OCI-LY3 (cell line): ENCODE results near the gene KLC3.

Experiments
- H2AFZ ChIP-seq: fragments of 200-600, 300-600 bp; shearing (Covaris generic); 2 replicates; pipeline ENCODE4 v1.6.0; 2014; ENCODE audit warnings: antibody characterized with exemption, low read depth, low read length
- H3K27ac ChIP-seq: fragments of 200-600, 300-600 bp; sonication (generic); 2 replicates; pipeline ENCODE4 v1.5.1; 2014; ENCODE audit warnings: mild to moderate bottlenecking, low read length, moderate library complexity, mixed read lengths
- H3K27me3 ChIP-seq: fragments of 200-600, 300-600 bp; sonication (generic); 2 replicates; pipeline ENCODE4 v1.6.1; 2014; ENCODE audit warnings: low read depth, low read length, mixed read lengths
- H3K36me3 ChIP-seq: fragments of 200-600, 300-600 bp; sonication (generic); replicated peaks from 2 replicates; pipeline ENCODE3; 2014; ENCODE audit warnings: low read depth, low read length, mixed read lengths
- H3K4me1 ChIP-seq: fragments of 300-600, 200-600 bp; sonication (generic); 2 replicates; pipeline ENCODE4 v1.6.1; 2014; ENCODE audit warnings: low read length, mixed read lengths
- H3K4me2 ChIP-seq: fragments of 200-600, 300-600 bp; sonication (generic); 2 replicates; pipeline ENCODE4 v1.6.1; 2014; ENCODE audit warnings: low read length, mixed read lengths
- H3K4me3 ChIP-seq: fragments of 300-600, 200-600 bp; sonication (generic); 2 replicates; pipeline ENCODE4 v1.5.1; 2014; ENCODE audit warnings: antibody characterized with exemption, mild to moderate bottlenecking, low read length, moderate library complexity
- H3K79me2 ChIP-seq: fragments of 300-600, 200-600 bp; shearing (Covaris generic); 2 replicates; pipeline ENCODE4 v1.6.1; 2014; ENCODE audit warnings: mild to moderate bottlenecking, low read length, mixed read lengths
- H3K9ac ChIP-seq: fragments of 300-600, 200-600 bp; shearing (Covaris generic); 2 replicates; pipeline ENCODE4 v1.6.0; 2014; ENCODE audit warnings: mild to moderate bottlenecking, low read length, moderate library complexity
- H3K9me3 ChIP-seq: fragments of 200-600, 300-600 bp; shearing (Covaris generic); 2 replicates; pipeline ENCODE4 v1.6.1; 2014; ENCODE audit warnings: low read length, mixed read lengths; ENCODE audit not compliant: insufficient read depth
- H4K20me1 ChIP-seq: fragments of 200-600, 300-600 bp; sonication (generic); 2 replicates; pipeline ENCODE4 v1.6.1; 2016; ENCODE audit warnings: low read length, mixed read lengths; ENCODE audit not compliant: insufficient read depth
- CTCF ChIP-seq: fragments of 200-600, 300-600 bp; sonication (generic); IDR thresholded peaks from 2 replicates; pipeline ENCODE4 v1.5.1; 2014; ENCODE audit warnings: antibody characterized with exemption, low read length, low read depth
- EZH2phosphoT487 ChIP-seq: fragments of 200-600 bp; shearing (Covaris generic); IDR thresholded peaks from 2 replicates; pipeline ENCODE4 v1.6.1; 2018; ENCODE audit warnings: antibody characterized with exemption, mixed run types, low read depth

Gene KLC3

GRCh38 chr19:45305007-45305406 is 35.5 kb upstream of the KLC3 start:
- no peak overlapping the region for H3K9ac ChIP-seq
- H3K36me3 ChIP-seq: no peaks in the 10 kb centered on the region
- H4K20me1 ChIP-seq: no peaks in the 10 kb centered on the region
- no peak overlapping the region for H3K27ac ChIP-seq
- TF ChIP-seq CTCF (no peak), EZH2phosphoT487 (no peak)
- H3K9me3 ChIP-seq: no peaks in the 10 kb centered on the region
- H3K27me3 ChIP-seq: no peaks in the 10 kb centered on the region
- H3K4me1 ChIP-seq: no peaks in the 10 kb centered on the region
- H2AFZ ChIP-seq: no peak overlapping the region
- H3K4me3 ChIP-seq: no peak overlapping the region
- no peak overlapping the region for H3K4me2 ChIP-seq
- no peaks in the 10 kb centered on the region for H3K79me2 ChIP-seq

- Histone ChIP-seq H3K9ac (no peak overlapping the region), H3K9me3 (no peaks in the 10 kb centered on the region), H3K27me3 (no peaks in the 10 kb centered on the region), H2AFZ (no peak overlapping the region), H3K4me2 (no peak overlapping the region), H3K36me3 (no peaks in the 10 kb centered on the region), H3K79me2 (no peaks in the 10 kb centered on the region), H3K4me3 (no peak overlapping the region), H3K27ac (no peak overlapping the region), H3K4me1 (no peaks in the 10 kb centered on the region), H4K20me1 (no peaks in the 10 kb centered on the region)
- TF ChIP-seq EZH2phosphoT487 (no peak), CTCF (no peak)
Measured at GRCh38 chr19:45305421-45305820, 35.1 kb upstream of the KLC3 start.

- no peak overlapping the region for H3K4me2 ChIP-seq
Measured at GRCh38 chr19:45306040-45306439, 34.5 kb upstream of the KLC3 start.

GRCh38 chr19:45306518-45307027 is 34.0 kb upstream of the KLC3 start:
- Histone ChIP-seq H3K4me3 (no peak overlapping the region), H3K27ac (no peak overlapping the region), H3K9ac (no peak overlapping the region), H3K36me3 (no peaks in the 10 kb centered on the region), H3K9me3 (no peaks in the 10 kb centered on the region), H3K4me1 (no peaks in the 10 kb centered on the region), H3K4me2 (no peak overlapping the region), H4K20me1 (no peaks in the 10 kb centered on the region), H3K27me3 (no peaks in the 10 kb centered on the region), H2AFZ (no peak overlapping the region), H3K79me2 (no peaks in the 10 kb centered on the region)
- TF ChIP-seq EZH2phosphoT487: no peak
- TF ChIP-seq CTCF: no peak

More at GRCh38 chr19:45306040-45306439, 34.5 kb upstream of the KLC3 start:
- TF ChIP-seq CTCF (no peak), EZH2phosphoT487 (no peak)
- no peaks in the 10 kb centered on the region for H3K36me3 ChIP-seq
- no peak overlapping the region for H3K4me3 ChIP-seq
- no peaks in the 10 kb centered on the region for H3K9me3 ChIP-seq
- no peaks in the 10 kb centered on the region for H4K20me1 ChIP-seq
- H3K9ac ChIP-seq: no peak overlapping the region
- H3K27ac ChIP-seq: no peak overlapping the region
- no peak overlapping the region for H2AFZ ChIP-seq
- no peaks in the 10 kb centered on the region for H3K79me2 ChIP-seq
- no peaks in the 10 kb centered on the region for H3K27me3 ChIP-seq
- no peaks in the 10 kb centered on the region for H3K4me1 ChIP-seq
